Mucosa of stomach (tissue), 1 donor: Measurements from ENCODE around the gene DENND1C.
A peak's percentile ranks its signal among the peaks of the same experiment; 100 is the strongest.
"Not testable (repeated sequence)": the region's sequence is repeated elsewhere in the genome, so short reads cannot be mapped to it uniquely, and the experiment has no call there.

Source experiments
- H3K27me3 ChIP-seq: one replicate; pipeline ENCODE4 v1.7.0; 2013; ENCODE audit warnings: mild to moderate bottlenecking, low read length; ENCODE audit not compliant: control insufficient read depth, insufficient read depth
- H3K36me3 ChIP-seq: one replicate; pipeline ENCODE4 v1.7.0; 2013; ENCODE audit warnings: low read length; ENCODE audit not compliant: control insufficient read depth, insufficient read depth
- H3K4me1 ChIP-seq: one replicate; pipeline ENCODE4 v1.7.0; 2013; ENCODE audit warnings: mild to moderate bottlenecking, low read length; ENCODE audit not compliant: control insufficient read depth, insufficient read depth
- H3K4me3 ChIP-seq: one replicate; pipeline ENCODE4 v1.7.0; 2013; ENCODE audit warnings: low read length
- H3K9ac ChIP-seq: one replicate; pipeline ENCODE4 v1.7.0; 2013; ENCODE audit warnings: mild to moderate bottlenecking, low read length, moderate library complexity
- H3K9me3 ChIP-seq: one replicate; pipeline ENCODE4 v1.7.0; 2013; ENCODE audit warnings: mild to moderate bottlenecking, low read length, moderate library complexity; ENCODE audit not compliant: control insufficient read depth
- donor health status: Pancreatic carcinoma.

The DENND1C gene

DNA sequence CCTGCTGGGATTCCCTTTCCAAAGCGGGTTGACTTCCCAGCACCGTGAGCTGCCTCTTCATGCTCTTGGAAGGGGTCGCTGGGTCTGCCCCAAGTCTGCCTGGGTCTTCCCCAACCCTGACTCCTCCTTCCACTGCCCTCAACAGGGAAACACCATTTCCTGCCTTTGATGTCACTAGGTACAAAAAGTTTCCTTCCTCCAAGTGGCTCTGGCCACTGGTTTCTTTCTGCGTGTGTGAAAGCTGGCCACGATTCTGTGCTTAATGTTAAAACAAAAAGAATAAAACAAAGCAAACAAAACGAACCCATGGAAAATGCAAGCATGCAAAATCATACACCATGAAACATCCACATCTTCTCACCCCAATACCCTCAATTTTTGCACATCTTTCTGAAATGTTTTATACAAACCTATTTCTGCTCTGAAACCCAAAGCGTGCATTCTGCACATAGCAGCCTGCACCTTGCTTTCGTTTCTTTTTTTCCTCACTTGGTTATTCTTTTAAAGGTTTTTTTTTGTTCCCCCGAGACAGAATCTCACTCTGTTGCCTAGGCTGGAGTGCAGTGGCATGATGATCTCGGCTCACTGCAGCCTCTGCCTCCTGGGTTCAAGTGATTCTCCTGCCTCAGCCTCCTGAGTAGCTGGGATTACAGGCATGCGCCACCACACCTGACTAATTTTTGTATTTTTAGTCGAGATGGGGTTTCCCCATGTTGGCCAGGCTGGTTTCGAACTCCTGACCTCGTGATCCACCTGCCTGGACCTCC is 36.7 kb upstream of the DENND1C start:
- Histone ChIP-seq H3K4me1 (peaks cover 5% of the 10 kb centered on the region), H3K9me3 (no peaks in the 10 kb centered on the region), H3K36me3 (no peaks in the 10 kb centered on the region), H3K27me3 (no peaks in the 10 kb centered on the region), H3K9ac (no peak overlapping the region), H3K4me3 (no peak overlapping the region)

DNA sequence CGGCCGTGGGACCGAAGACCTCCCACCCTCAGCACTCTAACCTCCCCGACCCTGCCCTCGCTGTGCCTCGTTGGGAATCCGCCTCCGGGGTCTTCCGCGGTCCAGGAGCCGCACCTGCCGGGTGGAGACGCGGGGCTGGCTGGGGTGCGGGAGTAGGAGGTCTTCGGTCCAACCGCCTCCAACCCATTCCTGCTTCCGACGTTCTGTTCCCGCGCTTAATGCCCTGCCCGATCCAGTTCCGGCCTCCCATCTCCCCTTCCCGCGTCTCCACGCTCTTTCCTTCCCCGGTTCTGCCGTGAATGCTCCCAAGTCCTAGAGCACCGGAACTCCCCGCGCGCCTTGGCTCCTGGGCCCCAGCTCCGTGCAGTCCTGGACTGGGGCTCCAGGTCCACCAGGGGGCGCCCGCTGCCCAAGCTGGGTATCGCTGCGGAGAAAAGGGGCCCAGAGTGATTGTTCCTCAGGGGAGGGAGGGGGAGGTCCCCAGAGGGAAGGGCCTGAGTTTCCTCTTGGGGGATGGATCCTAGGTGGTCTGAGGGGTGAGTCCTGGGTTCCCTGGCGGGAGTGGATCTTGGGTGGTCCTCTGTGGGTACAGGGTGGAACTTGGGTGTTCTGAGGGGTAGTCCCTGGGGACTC is 35.2 kb upstream of the DENND1C start:
- Histone ChIP-seq H3K4me3 (peak overlapping the region; percentile 83), H3K9me3 (no peaks in the 10 kb centered on the region), H3K36me3 (no peaks in the 10 kb centered on the region), H3K4me1 (peaks cover 5% of the 10 kb centered on the region), H3K9ac (peak overlapping the region; percentile 58), H3K27me3 (no peaks in the 10 kb centered on the region)

- Histone ChIP-seq H3K9me3 (no peaks in the 10 kb centered on the region), H3K27me3 (no peaks in the 10 kb centered on the region), H3K9ac (peak overlapping the region; percentile 58), H3K4me3 (peak overlapping the region; percentile 83), H3K36me3 (no peaks in the 10 kb centered on the region), H3K4me1 (peaks cover 5% of the 10 kb centered on the region)
Measured at GRCh38 chr19:6516018-6516658, 34.6 kb upstream of the DENND1C start.

DNA sequence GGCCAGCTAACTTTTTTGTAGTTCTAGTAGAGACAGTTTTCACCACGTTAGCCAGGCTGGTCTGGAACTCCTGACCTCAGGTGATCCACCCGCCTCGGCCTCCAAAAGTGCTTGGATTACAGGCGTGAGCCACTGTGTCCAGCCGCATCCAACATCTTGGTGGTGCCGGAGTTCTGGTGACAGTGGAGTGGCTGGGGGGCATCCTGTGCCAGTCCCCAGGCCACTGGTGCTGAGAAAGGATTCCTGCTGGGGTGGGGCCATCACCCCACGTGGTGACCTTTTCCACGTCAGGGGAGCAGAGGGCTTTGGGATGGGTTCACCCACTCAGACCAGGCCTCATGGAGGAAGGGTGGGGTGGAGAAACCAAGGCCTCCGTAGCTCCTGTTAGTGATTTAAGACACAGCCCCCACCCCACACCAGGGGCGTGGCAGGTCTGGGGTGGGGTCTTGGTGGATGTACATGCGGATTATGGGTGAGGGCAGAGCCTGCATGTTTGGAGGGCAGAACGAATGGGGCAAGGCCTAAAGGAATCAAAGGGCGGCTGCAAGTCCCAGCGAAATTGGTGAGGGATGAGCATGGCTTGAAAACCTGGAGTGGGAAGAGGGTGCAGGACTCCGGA is 33.4 kb upstream of the DENND1C start:
- peaks cover 5% of the 10 kb centered on the region for H3K4me1 ChIP-seq
- no peaks in the 10 kb centered on the region for H3K36me3 ChIP-seq
- H3K27me3 ChIP-seq, result no peaks in the 10 kb centered on the region
- H3K9me3 ChIP-seq, result no peaks in the 10 kb centered on the region
- H3K4me3 ChIP-seq, result no peak overlapping the region
- H3K9ac ChIP-seq, result no peak overlapping the region

DNA sequence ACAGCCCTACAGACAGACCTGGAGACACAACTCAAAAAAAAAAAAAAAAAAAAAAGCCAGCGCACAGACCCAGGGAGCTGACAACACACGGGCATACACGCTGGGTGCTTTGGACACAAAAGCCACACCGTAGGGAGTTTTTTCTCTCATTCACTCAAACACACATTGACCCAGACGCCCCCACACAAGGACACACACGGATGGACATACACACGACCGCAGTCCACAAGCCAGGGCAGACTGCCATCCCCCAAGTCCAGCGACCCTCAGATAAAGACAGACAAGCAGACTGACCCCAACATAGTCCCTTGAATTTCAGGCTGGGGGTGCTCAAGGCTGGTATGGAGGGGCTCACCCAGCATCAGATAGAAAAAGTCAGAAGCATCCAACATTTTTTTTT is 32.5 kb upstream of the DENND1C start:
- no peak overlapping the region for H3K4me3 ChIP-seq
- no peak overlapping the region for H3K9ac ChIP-seq
- no peaks in the 10 kb centered on the region for H3K27me3 ChIP-seq
- H3K9me3 ChIP-seq, result no peaks in the 10 kb centered on the region
- peaks cover 10% of the 10 kb centered on the region for H3K4me1 ChIP-seq
- no peaks in the 10 kb centered on the region for H3K36me3 ChIP-seq

DNA sequence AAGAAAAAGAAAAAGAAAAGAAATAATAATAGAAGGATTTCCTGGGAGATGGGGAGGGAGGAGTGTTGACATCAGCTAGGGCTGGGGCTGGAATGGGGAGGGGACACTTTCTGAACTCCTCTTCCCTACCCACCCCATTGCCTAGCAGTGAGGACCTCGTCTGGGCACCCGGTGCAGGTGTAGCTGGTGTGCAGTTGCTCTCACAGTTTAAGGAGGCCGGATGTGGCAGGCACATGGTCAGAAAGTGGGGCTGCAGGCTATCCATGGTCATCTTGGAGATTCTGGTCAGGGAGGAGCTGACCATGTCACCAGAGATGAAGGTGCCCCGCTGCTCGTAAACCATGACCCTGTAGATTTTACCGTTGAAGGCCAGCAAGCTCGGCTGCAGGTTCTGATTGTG is 29.0 kb upstream of the DENND1C start:
- H3K4me3 ChIP-seq, result no peak overlapping the region
- no peak overlapping the region for H3K9ac ChIP-seq
- no peaks in the 10 kb centered on the region for H3K27me3 ChIP-seq
- H3K36me3 ChIP-seq, result no peaks in the 10 kb centered on the region
- H3K4me1 ChIP-seq, result peaks cover 5% of the 10 kb centered on the region
- H3K9me3 ChIP-seq, result no peaks in the 10 kb centered on the region

GRCh38 chr19:6509118-6509971 is 27.8 kb upstream of the DENND1C start:
- Histone ChIP-seq H3K36me3 (no peaks in the 10 kb centered on the region), H3K4me3 (no peak overlapping the region), H3K4me1 (peaks cover 5% of the 10 kb centered on the region), H3K9me3 (no peaks in the 10 kb centered on the region), H3K27me3 (no peaks in the 10 kb centered on the region), H3K9ac (no peak overlapping the region)

GRCh38 chr19:6508028-6508771 is 26.6 kb upstream of the DENND1C start:
- H3K27me3 ChIP-seq, H3K4me1 ChIP-seq, H3K9ac ChIP-seq, H3K4me3 ChIP-seq, H3K9me3 ChIP-seq, H3K36me3 ChIP-seq: not testable (repeated sequence)

- H3K27me3 ChIP-seq, result peaks cover 40% of the 10 kb centered on the region
- no peaks in the 10 kb centered on the region for H3K9me3 ChIP-seq
- no peaks in the 10 kb centered on the region for H3K36me3 ChIP-seq
- no peaks in the 10 kb centered on the region for H3K4me1 ChIP-seq
- H3K9ac ChIP-seq, result no peak overlapping the region
- H3K4me3 ChIP-seq, result no peak overlapping the region
Measured at GRCh38 chr19:6503407-6504201, 22.0 kb upstream of the DENND1C start.

- H3K4me1 ChIP-seq, result no peaks in the 10 kb centered on the region
- H3K9me3 ChIP-seq, result no peaks in the 10 kb centered on the region
- no peak within 1 kb of the TSS for H3K9ac ChIP-seq
- no peaks in the 10 kb centered on the region for H3K36me3 ChIP-seq
- H3K4me3 ChIP-seq, result no peak within 1 kb of the TSS
- H3K27me3 ChIP-seq, result peaks cover 44% of the 10 kb centered on the region
Measured at GRCh38 chr19:6501740-6502648, 20.4 kb upstream of the DENND1C start, which contains the start of gene TUBB4A. TSS of gene TUBB4A (minus strand) at chr19:6502309. CDS start at chr19:6502212, 97 bp downstream.
